IPS-NIHi11 (cell line): ENCODE results near the gene ZNF808.
A peak's percentile ranks its signal among the peaks of the same experiment; 100 is the strongest.
"Not testable (repeated sequence)": the region's sequence is repeated elsewhere in the genome, so short reads cannot be mapped to it uniquely, and the experiment has no call there.

Experiments
- DNase-seq: peaks from one replicate; pipeline ENCODE4 v3.0.0; 2012; ENCODE audit warnings: mixed read lengths, low spot score

The ZNF808 gene

GRCh38 chr19:52535771-52536447 is 8.4 kb downstream of the ZNF808 start:
- peak; percentile 76 for DNase-seq

- DNase-seq: peak; percentile 10
Observed at GRCh38 chr19:52536448-52536800, 9.0 kb downstream of the ZNF808 start.

DNA sequence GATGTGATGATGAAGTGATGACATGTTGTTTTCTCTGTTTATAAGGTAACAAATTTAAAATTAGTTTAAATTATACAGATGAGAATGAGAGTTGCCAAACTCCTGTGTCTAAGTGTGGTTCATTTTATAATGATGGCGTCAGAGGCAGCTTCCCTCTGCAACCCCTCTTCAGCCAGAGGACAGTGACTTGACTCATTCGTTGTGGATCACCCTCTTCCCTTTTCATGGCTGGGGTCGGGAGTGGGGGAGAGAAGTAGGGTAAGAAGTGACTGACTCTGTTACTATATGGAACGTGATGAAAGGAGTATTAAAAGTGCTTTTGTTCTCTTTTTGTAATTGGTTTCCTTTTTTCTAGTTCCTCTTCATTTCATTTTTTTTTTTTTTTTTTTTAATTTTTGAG is 11.3 kb downstream of the ZNF808 start:
- not testable (repeated sequence) for DNase-seq

GRCh38 chr19:52541176-52541575 is 13.7 kb downstream of the ZNF808 start:
- DNase-seq: not testable (repeated sequence)

DNA sequence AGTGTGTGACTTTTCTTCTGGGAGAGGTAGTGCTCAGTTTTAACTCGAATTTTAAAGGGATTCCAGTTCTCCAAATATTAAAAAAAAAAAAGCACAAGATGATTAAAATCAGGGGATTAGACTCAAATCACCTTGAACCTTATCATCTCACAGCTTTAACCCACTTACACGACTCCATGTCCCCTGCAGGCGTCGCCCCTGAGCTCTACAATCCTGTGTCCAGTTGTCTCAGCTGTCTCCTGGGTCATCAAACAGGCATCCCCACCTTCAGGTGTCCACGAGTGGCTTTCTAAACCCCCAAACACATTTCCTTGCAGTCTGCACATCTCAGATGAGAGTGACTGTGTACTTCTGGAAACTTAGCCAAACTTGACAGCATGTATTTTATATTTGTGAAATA is 14.1 kb downstream of the ZNF808 start:
- DNase-seq: no peak

DNA sequence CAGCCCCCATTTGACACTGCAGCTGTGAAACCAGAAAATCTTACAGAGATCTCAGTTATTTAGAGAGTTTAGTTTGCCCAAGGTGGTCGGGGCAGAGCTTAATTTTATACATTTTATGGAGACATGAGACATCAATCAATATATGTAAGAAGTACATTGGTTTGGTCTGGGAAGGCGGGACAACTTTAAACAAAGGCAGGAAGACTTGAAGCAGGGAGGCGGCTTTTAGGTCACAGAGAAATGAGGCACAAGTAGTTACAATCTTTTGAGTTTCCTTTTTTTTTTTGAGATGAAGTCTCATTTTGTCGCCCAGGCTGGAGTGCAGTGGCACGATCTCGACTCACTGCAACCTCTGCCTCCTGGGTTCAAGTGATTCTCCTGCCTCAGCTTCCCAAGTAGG is 15.1 kb downstream of the ZNF808 start:
- not testable (repeated sequence) for DNase-seq

- no peak for DNase-seq
Observed at GRCh38 chr19:52542984-52543664, 15.7 kb downstream of the ZNF808 start.

GRCh38 chr19:52554216-52554971 is 26.9 kb downstream of the ZNF808 start:
- DNase-seq: no peak

DNA sequence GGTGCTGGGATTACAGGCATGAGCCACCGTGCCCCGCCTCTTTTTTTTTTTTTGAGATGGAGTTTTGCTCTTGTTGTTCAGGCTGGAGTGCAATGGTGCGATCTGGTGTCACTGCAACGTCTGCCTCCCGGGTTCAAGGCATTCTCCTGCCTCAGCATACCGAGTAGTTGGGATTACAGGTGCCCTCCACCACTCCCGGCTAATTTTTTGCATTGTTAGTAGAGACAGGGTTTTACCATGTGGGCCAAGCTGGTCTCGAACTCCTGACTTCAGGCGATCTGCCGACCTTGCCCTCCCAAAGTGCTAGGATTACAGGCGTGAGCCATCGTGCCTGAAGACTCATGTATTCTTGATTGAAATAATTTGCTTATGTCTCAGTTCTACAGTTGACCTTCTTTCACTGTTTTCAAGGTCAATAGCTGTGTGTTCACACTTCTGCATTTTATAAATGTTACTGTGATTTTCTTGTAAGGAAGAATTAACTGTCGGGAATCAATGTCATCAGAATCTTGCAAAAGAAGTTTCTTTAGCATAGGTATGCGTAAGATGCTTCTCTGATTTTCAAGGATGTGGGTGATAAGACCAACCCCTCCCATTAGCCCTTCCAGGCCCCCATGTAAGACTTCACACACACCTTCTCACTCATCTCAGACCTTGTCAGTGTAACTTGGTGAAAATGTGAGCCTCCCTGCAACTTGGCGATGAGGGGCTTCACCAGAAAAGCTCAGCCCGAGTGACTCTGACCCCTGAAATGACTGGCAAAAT is 29.9 kb downstream of the ZNF808 start:
- DNase-seq: no peak

DNA sequence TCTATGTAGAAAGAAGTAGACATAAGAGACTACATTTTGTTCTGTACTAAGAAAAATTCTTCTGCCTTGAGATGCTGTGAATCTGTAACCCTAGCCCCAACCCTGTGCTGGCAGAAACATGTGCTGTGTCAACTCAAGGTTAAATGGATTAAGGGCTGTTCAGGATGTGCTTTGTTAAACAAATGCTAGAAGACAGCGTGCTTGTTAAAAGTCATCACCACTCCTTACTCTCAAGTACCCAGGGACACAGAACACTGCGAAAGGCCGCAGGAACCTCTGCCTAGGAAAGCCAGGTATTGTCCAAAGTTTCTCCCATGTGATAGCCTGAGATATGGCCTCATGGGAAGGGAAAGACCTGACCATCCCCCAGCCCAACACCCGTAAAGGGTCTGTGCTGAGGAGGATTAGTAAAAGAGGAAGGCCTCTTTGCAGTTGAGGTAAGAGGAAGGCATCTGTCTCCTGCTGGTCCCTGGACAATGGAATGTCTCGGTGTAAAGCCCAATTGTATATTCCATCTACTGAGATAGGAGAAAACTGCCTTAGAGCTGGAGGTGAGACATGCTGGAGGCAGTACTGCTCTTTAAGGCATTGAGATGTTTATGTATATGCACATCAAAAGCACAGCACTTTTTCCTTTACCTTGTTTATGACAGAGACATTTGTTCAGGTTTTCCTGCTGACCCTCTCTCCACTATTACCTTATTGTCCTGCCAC is 31.4 kb downstream of the ZNF808 start:
- DNase-seq: not testable (repeated sequence)

- DNase-seq: not testable (repeated sequence)
Observed at GRCh38 chr19:52561611-52562010, 34.1 kb downstream of the ZNF808 start.

DNA sequence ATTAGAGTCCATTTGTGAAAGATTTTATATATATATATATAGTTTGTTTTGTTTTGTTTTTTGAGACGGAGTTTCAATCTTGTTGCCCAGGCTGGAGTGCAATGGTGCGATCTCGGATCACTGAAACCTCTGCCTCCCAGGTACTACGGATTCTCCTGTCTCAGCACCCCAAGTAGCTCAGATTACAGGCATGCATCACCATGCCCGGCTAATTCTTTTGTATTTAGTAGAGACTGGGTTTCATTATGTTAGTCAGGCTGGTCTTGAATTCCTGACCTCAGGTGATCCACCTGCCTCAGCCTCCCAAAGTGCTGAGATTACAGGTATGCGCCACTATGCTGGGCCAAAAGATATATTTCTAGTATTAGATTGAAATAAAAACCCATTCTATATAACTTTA is 38.7 kb downstream of the ZNF808 start:
- no peak for DNase-seq

DNA sequence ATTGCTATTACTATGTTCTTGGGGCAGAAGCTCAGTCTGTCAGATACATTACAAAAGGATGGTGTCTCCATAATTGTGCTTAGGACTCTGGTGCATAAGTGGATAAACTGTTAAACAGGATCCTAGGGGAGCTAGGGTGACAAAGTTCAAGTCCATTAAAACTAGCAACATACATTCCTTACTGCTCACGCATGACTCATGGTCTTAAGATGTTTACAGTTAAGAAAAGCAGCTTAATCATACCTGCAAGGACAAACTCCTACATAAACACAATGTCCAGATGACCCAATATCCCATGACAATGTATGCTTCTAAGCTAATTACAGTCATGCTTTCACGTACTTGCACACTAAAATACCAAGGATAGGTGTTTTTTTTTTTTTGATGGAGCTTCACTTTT is 39.1 kb downstream of the ZNF808 start:
- DNase-seq: no peak

- no peak for DNase-seq
Observed at GRCh38 chr19:52567921-52568320, 40.5 kb downstream of the ZNF808 start.

DNA sequence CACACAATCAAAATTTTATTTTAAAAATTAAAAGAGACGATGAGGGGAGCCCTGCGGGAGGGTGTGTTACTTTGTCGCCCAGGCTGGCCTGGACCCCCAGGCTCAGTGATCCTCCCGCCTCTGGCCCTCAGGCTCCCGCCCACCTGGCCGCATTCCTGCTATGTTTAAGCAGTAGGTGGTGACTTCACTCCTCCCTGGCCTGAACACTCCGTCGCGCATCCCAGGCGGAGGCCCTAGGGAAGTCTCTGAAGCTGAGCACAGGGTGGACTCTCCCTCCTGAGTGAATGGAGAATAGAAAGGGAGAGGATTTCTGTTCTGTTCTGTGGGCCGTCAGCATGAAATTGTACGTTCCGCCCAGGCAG is 42.2 kb downstream of the ZNF808 start:
- DNase-seq: peak; percentile 78

DNA sequence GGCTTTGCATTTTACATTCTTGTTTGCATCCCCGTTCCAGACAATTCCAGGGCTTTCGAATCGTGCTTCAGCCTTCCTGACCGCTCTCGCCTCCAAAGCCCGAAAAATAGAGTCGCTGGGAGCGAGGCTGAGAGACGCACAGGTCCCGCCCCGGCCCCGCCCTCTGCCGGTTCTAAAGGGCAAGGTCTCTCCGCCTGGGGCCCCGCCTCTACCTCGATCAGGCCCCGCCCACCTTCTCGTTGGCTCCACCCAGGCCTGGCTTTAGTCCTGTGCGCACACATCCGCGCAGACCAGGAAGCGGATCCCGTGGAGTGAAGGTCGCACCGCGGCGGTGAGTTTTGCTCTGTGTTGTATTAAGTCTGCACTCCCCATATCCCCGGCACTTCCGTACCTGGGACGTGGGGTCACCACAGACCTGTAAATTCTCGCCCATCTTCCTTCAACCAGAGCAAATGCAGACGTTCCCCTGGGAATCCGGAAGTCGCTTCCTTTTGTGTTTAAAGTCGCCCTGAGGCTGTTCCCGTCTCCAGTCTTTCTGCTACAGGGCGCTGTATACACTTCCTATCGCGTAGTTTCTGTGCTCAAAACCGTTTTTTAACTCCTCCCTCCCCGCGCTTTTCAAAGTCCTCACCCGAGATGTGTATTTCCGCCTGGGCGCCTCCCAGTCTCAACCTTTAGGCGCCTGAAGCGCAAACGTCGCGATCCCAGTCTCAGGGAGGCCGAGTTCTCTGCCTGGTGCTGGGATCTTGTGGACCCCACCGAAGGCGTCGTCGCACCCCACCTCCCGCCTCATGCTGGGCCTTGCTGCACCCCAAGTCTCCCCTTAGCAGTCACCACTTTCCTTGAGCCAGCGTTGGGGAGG is 42.8 kb downstream of the ZNF808 start, which contains the start of gene ZNF701:
Gene ZNF701, plus strand, starts transcription at position 288 of the 862 bp plus-strand sequence. CDS start 3,861 bp downstream, outside the sequence.
- peak; percentile 93 for DNase-seq

DNA sequence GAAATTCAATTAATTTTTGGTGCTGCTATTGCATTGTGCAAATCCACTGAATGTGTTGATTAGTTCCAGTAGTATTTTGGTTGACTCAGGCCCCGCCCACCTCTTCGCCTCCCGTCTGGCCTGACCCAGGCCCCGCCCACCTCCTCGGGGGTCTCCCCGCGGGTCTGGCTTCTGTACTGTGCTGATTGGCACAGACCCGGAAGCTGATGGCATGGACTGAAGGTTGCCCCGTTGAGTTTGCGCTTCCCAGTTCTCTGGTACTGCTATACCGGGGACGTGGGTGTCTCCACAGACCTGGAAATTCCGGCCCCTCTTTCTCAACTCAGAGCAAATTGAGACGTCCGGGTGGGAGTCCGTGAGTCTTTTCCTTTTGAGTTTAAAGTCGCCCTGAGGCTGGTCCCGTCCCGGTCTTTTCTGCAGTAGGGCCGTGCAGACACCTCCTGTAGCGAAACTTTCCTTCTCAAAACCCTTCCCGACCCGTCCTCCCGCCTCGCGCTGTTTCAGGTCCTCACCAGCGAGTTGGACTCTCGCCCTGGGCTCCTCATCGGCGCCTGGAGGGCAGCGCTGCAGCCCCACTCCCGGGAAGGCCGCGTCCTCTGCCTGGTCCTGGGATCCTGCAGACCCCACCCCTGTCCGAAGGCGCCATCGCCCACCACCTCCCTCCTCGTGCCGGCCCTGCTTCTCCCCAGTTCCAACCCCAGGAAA is 57.4 kb downstream of the ZNF808 start:
- DNase-seq: peak; percentile 46

DNA sequence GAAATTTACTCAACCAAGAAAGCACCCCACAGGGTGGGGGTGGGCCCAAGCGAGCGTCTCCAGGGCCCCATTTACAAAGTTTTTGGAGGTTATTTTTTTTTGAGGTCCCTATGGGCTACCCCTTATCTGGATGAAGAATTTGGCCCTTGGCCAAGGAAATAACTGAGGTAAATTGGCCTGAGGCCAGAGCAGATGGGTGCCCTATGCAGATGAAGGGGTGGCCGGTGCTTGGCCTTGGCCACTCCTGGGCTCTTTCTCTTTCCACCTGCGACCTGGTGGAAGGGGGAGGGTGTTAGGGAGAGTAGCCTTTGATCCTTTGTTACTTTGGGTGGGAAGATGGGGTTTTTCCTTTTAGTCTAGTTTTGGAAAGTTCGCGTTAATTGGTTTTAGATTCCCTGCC is 58.1 kb downstream of the ZNF808 start:
- DNase-seq: no peak

- DNase-seq: no peak
Observed at GRCh38 chr19:52590728-52591127, 63.3 kb downstream of the ZNF808 start.

DNA sequence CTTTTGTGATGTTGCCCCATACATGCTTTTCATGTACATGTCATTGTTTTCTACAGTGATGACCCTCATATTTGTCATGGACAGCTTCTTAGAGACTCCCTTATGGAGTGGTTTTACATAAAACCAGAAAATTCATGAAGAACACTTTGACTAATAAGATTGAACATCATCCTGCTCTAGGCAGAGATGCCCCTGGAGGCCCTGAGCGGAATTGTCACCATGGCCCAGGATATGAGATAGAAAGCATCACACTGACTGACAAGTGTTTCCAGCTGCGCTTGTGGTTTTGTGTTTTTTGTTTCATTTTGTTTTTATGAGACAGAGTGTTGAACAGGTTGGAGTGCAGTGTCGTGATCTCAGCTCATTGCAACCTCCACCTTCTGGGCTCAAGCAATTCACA is 64.8 kb downstream of the ZNF808 start:
- DNase-seq: no peak
